IPS-11a (cell line): Measurements from ENCODE around the gene SMAD9.

ENCODE experiments used
- H3K4me3 ChIP-seq: one replicate; pipeline ENCODE4 v1.5.1; 2013; ENCODE audit warnings: low read depth, low read length, control low read depth

The SMAD9 gene

DNA sequence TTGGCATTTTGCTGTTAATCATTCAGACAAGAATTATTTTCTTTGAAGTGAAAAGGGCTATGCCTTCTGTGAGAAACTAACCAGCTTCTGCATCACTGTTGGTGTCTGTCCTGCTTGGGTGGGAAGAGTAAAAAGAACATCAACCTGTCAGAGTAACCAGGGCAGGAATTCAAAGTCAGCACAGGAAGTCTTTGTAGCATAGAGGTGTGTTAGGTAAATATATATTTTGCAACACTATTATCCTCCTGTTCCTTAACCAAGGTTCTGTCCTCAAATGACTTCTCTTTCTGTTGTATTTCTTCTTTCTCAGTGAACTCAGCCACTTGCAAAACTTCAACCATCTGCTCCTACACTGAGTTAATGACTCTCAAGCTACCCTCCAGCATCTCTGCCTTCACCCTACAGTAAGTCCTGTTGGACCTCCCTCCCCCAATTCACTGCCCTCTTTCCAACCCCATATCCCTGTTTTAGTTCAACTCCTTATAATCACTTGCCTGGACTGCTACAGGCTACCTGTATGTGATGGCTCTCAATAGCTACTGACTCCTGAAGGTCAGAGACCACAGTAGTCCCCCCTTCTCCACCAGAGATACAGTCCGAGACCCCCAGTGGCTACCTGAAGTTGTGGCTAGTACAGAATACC, 49.9 kb downstream of the SMAD9 start:
- no peak overlapping the region for H3K4me3 ChIP-seq

- no peak overlapping the region for H3K4me3 ChIP-seq
Measured at GRCh38 chr13:36866232-36866631, 53.8 kb downstream of the SMAD9 start.

DNA sequence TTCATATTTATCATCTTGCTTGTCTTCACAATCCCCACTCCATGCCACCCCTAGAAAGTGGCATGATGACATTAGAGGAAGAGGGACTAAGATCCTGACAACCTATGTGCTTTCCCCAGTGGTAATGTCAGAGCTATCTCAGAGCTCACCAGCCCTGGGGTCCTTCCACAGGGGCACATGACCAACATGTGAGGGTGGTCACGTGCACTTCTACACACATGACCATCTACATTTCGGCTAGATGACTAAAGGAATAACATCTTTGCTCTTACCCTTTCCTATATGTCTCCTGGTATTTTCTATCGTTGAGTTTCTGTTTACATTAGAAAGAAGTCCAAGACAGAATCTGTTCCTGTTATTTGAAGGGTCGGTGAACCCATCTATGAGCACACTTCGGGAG, 54.8 kb downstream of the SMAD9 start:
- no peak overlapping the region for H3K4me3 ChIP-seq

GRCh38 chr13:36862722-36863121, 57.3 kb downstream of the SMAD9 start:
- no peak overlapping the region for H3K4me3 ChIP-seq

- no peak overlapping the region for H3K4me3 ChIP-seq
Measured at GRCh38 chr13:36862002-36862685, 57.9 kb downstream of the SMAD9 start.

- H3K4me3 ChIP-seq: no peak overlapping the region
Measured at GRCh38 chr13:36859259-36859658, 60.8 kb downstream of the SMAD9 start.

- H3K4me3 ChIP-seq: no peak overlapping the region
Measured at GRCh38 chr13:36858290-36858689, 61.7 kb downstream of the SMAD9 start.

- no peak overlapping the region for H3K4me3 ChIP-seq
Measured at GRCh38 chr13:36857253-36857652, 62.8 kb downstream of the SMAD9 start.

DNA sequence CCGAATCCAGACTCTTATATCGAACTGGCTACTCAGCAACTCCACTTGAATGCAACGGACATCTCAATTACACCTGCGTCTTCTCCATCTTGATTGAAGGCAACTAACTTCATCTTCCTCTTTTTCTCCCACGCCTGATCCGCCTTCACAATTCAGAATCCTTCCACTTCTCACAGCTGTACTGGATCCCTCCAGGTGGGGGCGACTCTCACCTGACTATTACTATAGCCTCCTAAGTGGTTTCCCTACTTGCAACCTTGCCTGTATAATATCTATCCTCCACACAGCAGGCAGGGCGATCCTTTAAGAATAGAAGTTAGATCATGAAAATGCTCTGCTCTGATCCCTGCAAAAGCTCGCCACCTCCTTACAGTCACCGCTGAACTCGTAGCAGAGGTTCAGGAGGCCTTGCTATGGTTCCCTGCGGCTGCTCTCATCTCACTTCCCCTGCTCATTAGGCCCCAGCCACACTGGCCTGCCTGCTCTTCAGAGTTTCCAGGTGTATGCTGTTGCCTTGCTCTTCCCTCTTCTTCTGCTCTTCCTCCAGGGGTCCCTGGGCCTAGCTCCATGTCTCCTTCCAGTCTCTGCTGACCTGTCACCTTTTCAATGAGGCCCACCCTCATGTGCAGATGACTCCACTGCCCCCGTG, 69.1 kb downstream of the SMAD9 start:
- H3K4me3 ChIP-seq: no peak overlapping the region

DNA sequence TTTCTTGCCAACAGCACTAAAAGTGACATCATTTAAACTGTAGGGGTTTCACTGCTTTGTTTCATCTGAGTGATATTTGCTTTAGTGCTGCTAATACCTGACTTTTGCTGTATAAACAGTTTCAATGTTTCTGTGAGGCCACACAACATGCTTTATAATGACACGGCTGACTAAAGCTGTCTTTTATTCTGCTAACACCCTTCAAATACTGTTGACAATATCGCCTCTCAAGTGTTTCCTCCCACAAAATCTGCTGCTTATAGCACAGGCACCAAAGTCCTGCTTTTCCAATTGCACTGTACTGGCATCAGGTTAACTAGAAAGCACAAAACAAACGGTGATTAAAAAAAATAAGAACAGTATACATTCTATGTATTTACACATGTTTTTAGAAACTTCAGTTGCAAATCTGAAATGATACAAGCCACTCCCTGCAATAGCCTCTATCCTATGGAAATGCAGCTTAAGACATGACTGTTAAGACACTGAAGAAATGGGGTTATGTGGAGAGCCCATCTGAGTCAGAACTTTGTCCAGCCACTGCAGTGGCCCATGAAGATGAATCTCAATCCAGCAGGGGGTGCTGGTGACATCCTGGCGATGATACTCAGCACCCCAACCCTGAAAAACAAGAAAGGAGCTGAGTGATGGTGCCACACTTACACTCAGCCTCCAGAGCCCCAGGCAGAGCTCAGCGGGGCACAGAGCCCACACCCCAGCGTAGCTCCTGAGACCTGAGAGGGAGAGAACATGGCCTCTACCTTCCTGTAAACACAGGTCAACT, 71.6 kb downstream of the SMAD9 start:
- H3K4me3 ChIP-seq: no peak overlapping the region

- no peak overlapping the region for H3K4me3 ChIP-seq
Measured at GRCh38 chr13:36847606-36848005, 72.4 kb downstream of the SMAD9 start.

- no peak overlapping the region for H3K4me3 ChIP-seq
Measured at GRCh38 chr13:36841391-36841790, 78.6 kb downstream of the SMAD9 start.

- H3K4me3 ChIP-seq: no peak overlapping the region
Measured at GRCh38 chr13:36840718-36841250, 79.3 kb downstream of the SMAD9 start.

GRCh38 chr13:36839981-36840380, 80.1 kb downstream of the SMAD9 start:
- no peak overlapping the region for H3K4me3 ChIP-seq

DNA sequence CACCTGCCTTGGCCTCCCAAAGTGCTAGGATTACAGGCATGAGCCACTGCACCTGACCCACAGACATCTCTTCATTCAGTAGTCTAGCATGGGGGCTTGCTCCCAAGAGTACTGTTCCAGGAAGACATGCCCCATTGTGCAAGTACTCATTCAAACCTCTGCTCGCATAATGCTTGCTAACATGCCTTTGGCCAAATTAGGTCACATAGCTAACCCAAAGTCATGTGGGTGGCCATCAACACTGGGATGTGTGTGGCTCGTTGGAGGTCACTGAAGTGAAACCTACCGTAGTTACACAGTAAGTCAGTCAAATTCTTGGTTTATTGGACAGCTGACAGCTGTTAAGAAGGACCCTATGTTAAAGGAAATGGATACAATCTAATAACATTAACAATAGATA, 80.8 kb downstream of the SMAD9 start:
- H3K4me3 ChIP-seq: no peak overlapping the region

GRCh38 chr13:36837354-36838092, 82.5 kb downstream of the SMAD9 start:
- H3K4me3 ChIP-seq: no peak overlapping the region

GRCh38 chr13:36834299-36834698, 85.7 kb downstream of the SMAD9 start:
- no peak overlapping the region for H3K4me3 ChIP-seq

- no peak overlapping the region for H3K4me3 ChIP-seq
Measured at GRCh38 chr13:36831291-36831690, 88.7 kb downstream of the SMAD9 start.

DNA sequence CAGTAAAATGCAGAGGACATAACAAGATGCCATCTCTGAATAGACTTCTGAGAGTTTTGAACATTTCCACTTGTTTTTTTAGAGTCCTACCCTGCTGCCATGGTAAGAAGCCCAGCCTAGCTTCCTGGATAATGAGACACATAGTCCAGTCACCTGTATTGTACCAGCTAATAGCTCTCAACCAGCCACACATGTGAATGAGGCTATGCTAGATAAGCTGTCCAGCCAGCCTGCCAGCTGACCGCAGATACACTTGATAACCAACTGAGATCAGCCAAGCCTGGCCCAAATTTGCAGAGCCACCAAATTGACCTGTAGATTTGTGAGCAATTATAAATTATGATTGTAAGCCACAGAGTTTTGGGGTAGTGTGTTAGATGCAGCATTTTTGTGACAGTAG, 90.3 kb downstream of the SMAD9 start:
- H3K4me3 ChIP-seq: no peak overlapping the region

DNA sequence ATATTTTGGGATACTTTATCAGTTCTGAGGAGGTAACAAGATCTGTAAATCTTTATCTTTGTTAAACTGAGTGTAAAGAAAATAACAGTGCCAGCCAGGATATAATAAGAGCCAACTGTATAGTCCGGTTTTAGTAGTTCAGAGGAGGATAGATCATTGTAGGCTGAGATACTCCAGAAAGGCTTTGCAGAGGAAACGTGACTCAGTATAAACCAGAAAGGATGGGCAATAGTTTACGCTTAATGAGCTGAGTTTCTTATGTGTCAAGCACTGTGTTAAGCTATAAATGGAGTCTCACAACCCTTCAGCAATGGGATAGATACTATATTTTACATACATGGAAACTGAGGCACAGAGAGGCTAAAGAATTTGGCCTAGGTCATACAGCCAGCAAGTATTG, 97.3 kb downstream of the SMAD9 start:
- H3K4me3 ChIP-seq: no peak overlapping the region

DNA sequence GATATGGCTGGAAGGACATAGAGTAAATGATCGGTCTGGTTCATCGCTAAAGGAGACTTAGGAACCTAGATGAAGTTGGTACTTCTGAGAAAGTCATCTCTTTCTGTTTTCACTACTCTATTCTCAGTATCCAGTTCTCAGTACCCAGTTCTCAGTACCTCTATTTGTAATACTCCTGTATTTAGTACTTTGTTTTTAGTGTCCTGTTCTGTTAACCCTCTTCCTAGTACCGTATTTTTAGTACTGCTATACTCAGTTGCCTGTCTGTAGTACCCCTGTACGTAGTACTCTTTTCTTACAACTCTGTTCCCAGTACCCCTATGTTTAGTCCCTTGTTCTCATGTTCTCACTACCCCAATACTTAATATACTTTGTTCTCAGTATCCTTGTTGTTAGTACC, 99.8 kb downstream of the SMAD9 start:
- no peak overlapping the region for H3K4me3 ChIP-seq
